ENCODE measurements around the gene RNF144B.

The RNF144B gene

DNA sequence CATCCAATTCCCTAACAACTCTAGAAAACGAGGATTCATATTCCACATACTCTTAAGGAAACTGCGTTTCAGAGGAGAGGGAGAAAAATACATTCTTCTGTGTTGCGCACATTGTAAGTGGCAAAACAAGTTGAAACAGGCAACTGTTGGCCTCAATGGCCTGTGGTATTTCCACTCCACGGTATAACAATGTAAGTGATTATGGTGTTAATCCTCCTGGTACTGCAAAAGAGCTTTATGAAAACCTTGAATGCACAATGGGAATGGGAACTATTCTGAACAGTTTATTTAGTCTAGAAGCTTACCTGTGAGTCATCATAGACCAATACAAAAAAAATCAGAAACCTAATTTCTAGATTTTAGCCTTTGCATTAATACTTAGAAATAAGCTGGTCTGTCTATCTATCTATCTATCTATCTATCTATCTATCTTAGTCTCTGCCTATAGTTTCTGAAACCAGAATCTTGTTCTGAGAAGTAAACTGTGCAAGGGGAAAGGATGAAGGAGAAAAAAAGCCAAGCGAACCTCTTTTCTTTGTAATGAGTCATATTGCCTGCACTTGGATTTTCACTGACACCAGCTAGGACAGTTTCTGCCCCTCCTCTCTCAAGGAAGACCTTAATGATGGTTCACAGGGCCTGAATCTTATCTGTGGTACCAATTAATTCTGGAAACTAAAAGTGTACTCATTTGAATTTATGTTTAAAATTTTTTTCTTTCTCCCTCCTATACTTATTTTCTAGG is 101.5 kb downstream of the RNF144B start:
- Histone ChIP-seq H3K23ac (ENCODE audit: low read depth, low read length, poor library complexity) (no peak overlapping the region), H3K79me1 (ENCODE audit: low read depth, low read length) (no peaks in the 10 kb centered on the region), H3K4me1 (ENCODE audit: control insufficient read depth in 2 of 2, insufficient read depth in 1 of 2, low read depth in 1 of 2, low read length in 2 of 2) (peaks cover 9 to 13% of the 10 kb centered on the region in 2 donors), H3K18ac (ENCODE audit: low read length) (no peak overlapping the region), H3K27me3 (ENCODE audit: control insufficient read depth in 3 of 3, insufficient read depth in 3 of 3, low read depth in 1 of 3, low read length in 3 of 3) (no peaks in the 10 kb centered on the region), H3K9me3 (replicated peaks in 1 of 2; ENCODE audit: control insufficient read depth in 2 of 2, insufficient read depth in 1 of 2, low read depth in 1 of 2, low read length in 2 of 2) (no peaks in the 10 kb centered on the region), H3K14ac (ENCODE audit: low read length) (no peak overlapping the region), H3K36me3 (replicated peaks in 1 of 2; ENCODE audit: control insufficient read depth in 2 of 2, insufficient read depth in 2 of 2, low read length in 2 of 2) (no peaks in the 10 kb centered on the region), H2AFZ (ENCODE audit: low read length) (no peak overlapping the region), H3K4ac (ENCODE audit: low read length) (no peak overlapping the region), H3K27ac (replicated peaks; ENCODE audit: low read length) (no peak overlapping the region), H2AK5ac (ENCODE audit: low read depth, low read length) (no peak overlapping the region), H4K8ac (ENCODE audit: low read depth, low read length) (no peak overlapping the region), H2BK5ac (ENCODE audit: low read length) (no peak overlapping the region), H2BK15ac (ENCODE audit: low read length) (no peak overlapping the region), H4K91ac (ENCODE audit: low read depth, low read length, poor library complexity) (no peak overlapping the region), H2BK120ac (ENCODE audit: low read depth, low read length) (no peak overlapping the region), H3K9ac (ENCODE audit: low read depth, low read length, poor library complexity) (no peak overlapping the region), H2BK12ac (ENCODE audit: low read length) (no peak overlapping the region), H3K4me2 (ENCODE audit: insufficient read depth, low read length, poor library complexity, severe bottlenecking) (no peak overlapping the region), H3K4me3 (ENCODE audit: low read length in 2 of 2) (no peak overlapping the region)
- no CpG with 5 or more reads among the region's 5 CpGs for WGBS, 2 donors (ENCODE audit: extremely low coverage in 2 of 2, insufficient read length in 2 of 2, insufficient replicate concordance in 1 of 2)
- DNase-seq (ENCODE audit: low spot score) = no peak

DNA sequence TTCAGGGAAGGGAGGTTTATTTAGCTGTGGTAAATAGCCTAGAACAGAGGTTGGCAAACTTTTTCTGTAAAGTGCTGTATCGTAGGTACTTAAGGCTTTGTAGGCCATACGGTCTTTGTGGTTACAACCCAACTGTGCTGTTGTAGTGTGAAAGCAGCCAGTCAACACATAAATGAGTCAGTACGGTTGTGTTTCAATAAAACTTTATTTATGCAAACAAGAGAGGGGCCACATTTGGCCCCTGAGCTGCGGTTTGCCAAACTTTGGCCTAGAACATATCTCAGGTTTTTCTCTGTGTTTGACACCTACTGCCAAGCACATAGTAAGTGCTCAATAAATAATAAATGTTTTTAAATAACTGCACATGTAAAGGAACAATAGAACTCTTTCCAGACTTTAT is 102.2 kb downstream of the RNF144B start:
- H3K18ac ChIP-seq (ENCODE audit: low read length) = no peak overlapping the region
- no peaks in the 10 kb centered on the region for H3K27me3 ChIP-seq (ENCODE audit: control insufficient read depth in 3 of 3, insufficient read depth in 3 of 3, low read depth in 1 of 3, low read length in 3 of 3)
- WGBS, 2 donors (ENCODE audit: extremely low coverage in 2 of 2, insufficient read length in 2 of 2, insufficient replicate concordance in 1 of 2) = no CpG with 5 or more reads among the region's 4 CpGs
- no peak overlapping the region for H3K9ac ChIP-seq (ENCODE audit: low read depth, low read length, poor library complexity)
- no peak overlapping the region for H2BK5ac ChIP-seq (ENCODE audit: low read length)
- H2AFZ ChIP-seq (ENCODE audit: low read length) = no peak overlapping the region
- no peak overlapping the region for H3K14ac ChIP-seq (ENCODE audit: low read length)
- no peaks in the 10 kb centered on the region for H3K79me1 ChIP-seq (ENCODE audit: low read depth, low read length)
- DNase-seq (ENCODE audit: low spot score) = no peak
- no peaks in the 10 kb centered on the region for H3K36me3 ChIP-seq (replicated peaks in 1 of 2; ENCODE audit: control insufficient read depth in 2 of 2, insufficient read depth in 2 of 2, low read length in 2 of 2)
- peaks cover 9 to 13% of the 10 kb centered on the region in 2 donors for H3K4me1 ChIP-seq (ENCODE audit: control insufficient read depth in 2 of 2, insufficient read depth in 1 of 2, low read depth in 1 of 2, low read length in 2 of 2)
- no peak overlapping the region for H2BK120ac ChIP-seq (ENCODE audit: low read depth, low read length)
- no peak overlapping the region for H2BK12ac ChIP-seq (ENCODE audit: low read length)
- H3K23ac ChIP-seq (ENCODE audit: low read depth, low read length, poor library complexity) = no peak overlapping the region
- H2AK5ac ChIP-seq (ENCODE audit: low read depth, low read length) = no peak overlapping the region
- no peak overlapping the region for H4K8ac ChIP-seq (ENCODE audit: low read depth, low read length)
- no peak overlapping the region for H2BK15ac ChIP-seq (ENCODE audit: low read length)
- no peak overlapping the region for H3K4ac ChIP-seq (ENCODE audit: low read length)
- H3K9me3 ChIP-seq (replicated peaks in 1 of 2; ENCODE audit: control insufficient read depth in 2 of 2, insufficient read depth in 1 of 2, low read depth in 1 of 2, low read length in 2 of 2) = no peaks in the 10 kb centered on the region
- no peak overlapping the region for H3K4me2 ChIP-seq (ENCODE audit: insufficient read depth, low read length, poor library complexity, severe bottlenecking)
- H3K27ac ChIP-seq (replicated peaks; ENCODE audit: low read length) = no peak overlapping the region
- no peak overlapping the region for H4K91ac ChIP-seq (ENCODE audit: low read depth, low read length, poor library complexity)
- no peak overlapping the region for H3K4me3 ChIP-seq (ENCODE audit: low read length in 2 of 2)

GRCh38 chr6:18491308-18492045 is 104.3 kb downstream of the RNF144B start:
- no peaks in the 10 kb centered on the region for H3K27me3 ChIP-seq (ENCODE audit: control insufficient read depth in 3 of 3, insufficient read depth in 3 of 3, low read depth in 1 of 3, low read length in 3 of 3)
- H2AK5ac ChIP-seq (ENCODE audit: low read depth, low read length) = no peak overlapping the region
- H2BK15ac ChIP-seq (ENCODE audit: low read length) = no peak overlapping the region
- H3K27ac ChIP-seq (replicated peaks; ENCODE audit: low read length) = no peak overlapping the region
- no peak overlapping the region for H3K4me3 ChIP-seq (ENCODE audit: low read length in 2 of 2)
- H3K36me3 ChIP-seq (replicated peaks in 1 of 2; ENCODE audit: control insufficient read depth in 2 of 2, insufficient read depth in 2 of 2, low read length in 2 of 2) = no peaks in the 10 kb centered on the region
- WGBS, 2 donors (ENCODE audit: extremely low coverage in 2 of 2, insufficient read length in 2 of 2, insufficient replicate concordance in 1 of 2) = no CpG with 5 or more reads among the region's 11 CpGs
- H3K4me1 ChIP-seq (ENCODE audit: control insufficient read depth in 2 of 2, insufficient read depth in 1 of 2, low read depth in 1 of 2, low read length in 2 of 2) = peaks cover 9 to 13% of the 10 kb centered on the region in 2 donors
- H3K9me3 ChIP-seq (replicated peaks in 1 of 2; ENCODE audit: control insufficient read depth in 2 of 2, insufficient read depth in 1 of 2, low read depth in 1 of 2, low read length in 2 of 2) = no peaks in the 10 kb centered on the region
- H3K4me2 ChIP-seq (ENCODE audit: insufficient read depth, low read length, poor library complexity, severe bottlenecking) = no peak overlapping the region
- H2BK5ac ChIP-seq (ENCODE audit: low read length) = no peak overlapping the region
- H3K23ac ChIP-seq (ENCODE audit: low read depth, low read length, poor library complexity) = no peak overlapping the region
- H3K18ac ChIP-seq (ENCODE audit: low read length) = peak overlapping the region; percentile 7
- H2BK120ac ChIP-seq (ENCODE audit: low read depth, low read length) = no peak overlapping the region
- H3K14ac ChIP-seq (ENCODE audit: low read length) = no peak overlapping the region
- no peak overlapping the region for H4K91ac ChIP-seq (ENCODE audit: low read depth, low read length, poor library complexity)
- H3K4ac ChIP-seq (ENCODE audit: low read length) = no peak overlapping the region
- H4K8ac ChIP-seq (ENCODE audit: low read depth, low read length) = no peak overlapping the region
- H2BK12ac ChIP-seq (ENCODE audit: low read length) = no peak overlapping the region
- H3K79me1 ChIP-seq (ENCODE audit: low read depth, low read length) = no peaks in the 10 kb centered on the region
- no peak overlapping the region for H3K9ac ChIP-seq (ENCODE audit: low read depth, low read length, poor library complexity)
- no peak for DNase-seq (ENCODE audit: low spot score)
- H2AFZ ChIP-seq (ENCODE audit: low read length) = peak overlapping the region; percentile 76

- Histone ChIP-seq H3K14ac (ENCODE audit: low read length) (no peak overlapping the region), H3K9me3 (replicated peaks in 1 of 2; ENCODE audit: control insufficient read depth in 2 of 2, insufficient read depth in 1 of 2, low read depth in 1 of 2, low read length in 2 of 2) (no peaks in the 10 kb centered on the region), H4K8ac (ENCODE audit: low read depth, low read length) (no peak overlapping the region), H4K91ac (ENCODE audit: low read depth, low read length, poor library complexity) (no peak overlapping the region), H2BK15ac (ENCODE audit: low read length) (no peak overlapping the region), H3K4me2 (ENCODE audit: insufficient read depth, low read length, poor library complexity, severe bottlenecking) (no peak overlapping the region), H3K36me3 (replicated peaks in 1 of 2; ENCODE audit: control insufficient read depth in 2 of 2, insufficient read depth in 2 of 2, low read length in 2 of 2) (no peaks in the 10 kb centered on the region), H2BK5ac (ENCODE audit: low read length) (no peak overlapping the region), H3K4me1 (ENCODE audit: control insufficient read depth in 2 of 2, insufficient read depth in 1 of 2, low read depth in 1 of 2, low read length in 2 of 2) (peaks cover 8 to 13% of the 10 kb centered on the region in 2 donors), H3K4me3 (ENCODE audit: low read length in 2 of 2) (no peak overlapping the region), H2BK12ac (ENCODE audit: low read length) (no peak overlapping the region), H3K27me3 (ENCODE audit: control insufficient read depth in 3 of 3, insufficient read depth in 3 of 3, low read depth in 1 of 3, low read length in 3 of 3) (no peaks in the 10 kb centered on the region), H3K4ac (ENCODE audit: low read length) (no peak overlapping the region), H3K79me1 (ENCODE audit: low read depth, low read length) (no peaks in the 10 kb centered on the region), H3K23ac (ENCODE audit: low read depth, low read length, poor library complexity) (no peak overlapping the region), H3K9ac (ENCODE audit: low read depth, low read length, poor library complexity) (no peak overlapping the region), H2AFZ (ENCODE audit: low read length) (no peak overlapping the region), H2AK5ac (ENCODE audit: low read depth, low read length) (no peak overlapping the region), H3K27ac (replicated peaks; ENCODE audit: low read length) (no peak overlapping the region), H3K18ac (ENCODE audit: low read length) (no peak overlapping the region), H2BK120ac (ENCODE audit: low read depth, low read length) (no peak overlapping the region)
- WGBS, 2 donors (ENCODE audit: extremely low coverage in 2 of 2, insufficient read length in 2 of 2, insufficient replicate concordance in 1 of 2) = no CpG with 5 or more reads among the region's 2 CpGs
- no peak for DNase-seq (ENCODE audit: low spot score)
Observed at GRCh38 chr6:18492972-18493371, 105.8 kb downstream of the RNF144B start.

Data from neuronal stem cell (in vitro differentiated cells).